GM23248 (cell line): ENCODE data around the gene BEX4. TPM values are rescaled to one million over a fixed set of nuclear protein-coding genes. Genes with fewer than 3 reads are reported as not detected.
"Not testable (repeated sequence)": the region's sequence is repeated elsewhere in the genome, so short reads cannot be mapped to it uniquely, and the experiment has no call there.

Source experiments
- DNase-seq: peaks from one replicate; pipeline ENCODE4 v3.0.0-alpha.2; 2015
- H2AFZ ChIP-seq: fragments of 200-600 bp; sonication (generic); 2 replicates; pipeline ENCODE4 v1.6.1; 2016; ENCODE audit warnings: antibody characterized with exemption
- H3F3A ChIP-seq: fragments of 200-600 bp; sonication (generic); 2 replicates; pipeline ENCODE4 v1.6.1; 2016; ENCODE audit warnings: mild to moderate bottlenecking, antibody characterized with exemption, mixed run types; ENCODE audit not compliant: insufficient read depth
- H3K27ac ChIP-seq: fragments of 200-600 bp; sonication (generic); 2 replicates; pipeline ENCODE4 v1.5.1; 2016; ENCODE audit warnings: mild to moderate bottlenecking
- H3K27me3 ChIP-seq: fragments of 200-600 bp; sonication (generic); replicated peaks from 2 replicates; pipeline ENCODE4 v1.6.1; 2016; ENCODE audit warnings: mild to moderate bottlenecking; ENCODE audit not compliant: insufficient read depth
- H3K36me3 ChIP-seq: fragments of 200-600 bp; sonication (generic); 2 replicates; pipeline ENCODE4 v1.6.1; 2016; ENCODE audit warnings: low read depth, mild to moderate bottlenecking
- H3K4me1 ChIP-seq: fragments of 200-600 bp; sonication (generic); 2 replicates; pipeline ENCODE4 v1.6.1; 2016; ENCODE audit warnings: mild to moderate bottlenecking; ENCODE audit not compliant: insufficient read depth
- H3K4me2 ChIP-seq: fragments of 200-600 bp; sonication (generic); one replicate; pipeline ENCODE4 v1.6.1; 2016; ENCODE audit warnings: mild to moderate bottlenecking; ENCODE audit not compliant: unreplicated experiment
- H3K4me3 ChIP-seq: fragments of 200-600 bp; sonication (generic); 2 replicates; pipeline ENCODE4 v1.5.1; 2016; ENCODE audit warnings: mild to moderate bottlenecking
- H3K79me2 ChIP-seq: fragments of 200-600 bp; sonication (generic); 2 replicates; pipeline ENCODE4 v1.6.1; 2016; ENCODE audit warnings: mild to moderate bottlenecking; ENCODE audit not compliant: insufficient read depth
- H3K9ac ChIP-seq: fragments of 200-600 bp; sonication (generic); 2 replicates; pipeline ENCODE4 v1.6.1; 2016; ENCODE audit warnings: mild to moderate bottlenecking
- H3K9me2 ChIP-seq: fragments of 200-600 bp; sonication (generic); 2 replicates; pipeline ENCODE4 v1.6.1; 2016; ENCODE audit warnings: mixed run types, mild to moderate bottlenecking, moderate library complexity; ENCODE audit not compliant: insufficient read depth
- H3K9me3 ChIP-seq: fragments of 200-600 bp; sonication (generic); one replicate; pipeline ENCODE4 v1.6.1; 2017; ENCODE audit warnings: low read depth
- H4K20me1 ChIP-seq: fragments of 200-600 bp; sonication (generic); 2 replicates; pipeline ENCODE4 v1.6.0; 2016; ENCODE audit not compliant: insufficient read depth
- EZH2 ChIP-seq: fragments of 200-600 bp; sonication (generic); IDR thresholded peaks from 2 replicates; pipeline ENCODE4 v1.6.1; 2018; ENCODE audit warnings: antibody characterized with exemption, mild to moderate bottlenecking; ENCODE audit not compliant: insufficient read depth, poor library complexity, severe bottlenecking
- EZH2phosphoT487 ChIP-seq: fragments of 200-600 bp; sonication (generic); IDR thresholded peaks from 2 replicates; pipeline ENCODE4 v1.6.1; 2018; ENCODE audit warnings: antibody characterized with exemption, moderate library complexity, mild to moderate bottlenecking, low read depth; ENCODE audit not compliant: insufficient read depth
- WGBS, 2 experiments: methylation state at CpG; one replicate each; pipeline ENCODE4 v1.1.6; 2015 to 2017; ENCODE audit warnings: low lambda C conversion rate in 2 of 2, low coverage in 1 of 2; ENCODE audit errors: missing lambda C conversion rate in 2 of 2; 5-methylcytosine and 5-hydroxymethylcytosine counted together
- in situ Hi-C: fragments of 300-500 bp; cut with MboI; formaldehyde crosslinking; loops from 2 replicates; pipeline ENCODE4 v1.15.0; 2020
- polyA plus RNA-seq: library from polyadenylated mRNA; unstranded; fragments of >200 nt; fragmentation: Nextera tagmentation; extraction: Ambion mirVana; gene quantifications from 2 replicates; pipeline ENCODE4 v1.2.1, GENCODE V29; 2016
- total RNA-seq: library from RNA; depleted of rRNA; stranded (reverse); fragments of >200 nt; shearing (Covaris generic); gene quantifications from 2 replicates; pipeline ENCODE4 v1.2.3, GENCODE V29; 2014

BEX4 gene
- total and polyA plus RNA-seq, 2 experiments from 2014 or later = 0.54 to 2.4 TPM

- peak; percentile 42 for DNase-seq
- Histone ChIP-seq H3F3A (no peaks in the 10 kb centered on the region), H3K4me1 (no peaks in the 10 kb centered on the region), H2AFZ (peak overlapping the region; percentile 62), H4K20me1 (no peaks in the 10 kb centered on the region), H3K36me3 (no peaks in the 10 kb centered on the region), H3K4me3 (no peak overlapping the region), H3K27ac (no peak overlapping the region; the same call in 1 of the 2 replicates), H3K9me2 (no peaks in the 10 kb centered on the region), H3K9me3 (no peaks in the 10 kb centered on the region), H3K79me2 (no peaks in the 10 kb centered on the region), H3K27me3 (no peaks in the 10 kb centered on the region), H3K4me2 (no peak overlapping the region), H3K9ac (no peak overlapping the region)
- TF ChIP-seq EZH2 (no peak), EZH2phosphoT487 (no peak)
- in situ Hi-C loops = no loop called here
- 50 to 53% methylated on average over 2 of the region's 2 CpGs for WGBS, 2 experiments
Observed at GRCh38 chrX:103197721-103198306, 17.1 kb upstream of the BEX4 start.

- H3K79me2 ChIP-seq, H4K20me1 ChIP-seq, H2AFZ ChIP-seq, H3K9me2 ChIP-seq, H3K27me3 ChIP-seq, H3K4me1 ChIP-seq, H3K9ac ChIP-seq, H3K27ac ChIP-seq, H3K4me2 ChIP-seq, H3K4me3 ChIP-seq, H3K9me3 ChIP-seq, H3F3A ChIP-seq, in situ Hi-C loops, DNase-seq, H3K36me3 ChIP-seq: not testable (repeated sequence)
- WGBS, 2 experiments = 96 to 97% methylated on average over 3 to 4 of the region's 4 CpGs
Observed at GRCh38 chrX:103198668-103199067, 16.2 kb upstream of the BEX4 start.

- Histone ChIP-seq H4K20me1 (no peaks in the 10 kb centered on the region), H3K4me2 (no peak overlapping the region), H3F3A (no peaks in the 10 kb centered on the region), H3K4me1 (no peaks in the 10 kb centered on the region), H3K27me3 (no peaks in the 10 kb centered on the region), H2AFZ (no peak overlapping the region), H3K9ac (no peak overlapping the region), H3K4me3 (no peak overlapping the region), H3K36me3 (no peaks in the 10 kb centered on the region), H3K27ac (no peak overlapping the region), H3K9me2 (no peaks in the 10 kb centered on the region), H3K9me3 (no peaks in the 10 kb centered on the region), H3K79me2 (no peaks in the 10 kb centered on the region)
- in situ Hi-C loops = loop anchor here (25.0 kb wide), 1 partner anchor 261 kb away; no protein-coding TSS in a partner anchor
- 53 to 57% methylated on average over 3 of the region's 3 CpGs for WGBS, 2 experiments
- no peak for DNase-seq
- TF ChIP-seq EZH2phosphoT487 = no peak
- TF ChIP-seq EZH2 = no peak
Observed at GRCh38 chrX:103201041-103201440, 13.9 kb upstream of the BEX4 start.

GRCh38 chrX:103210056-103210455, 4.9 kb upstream of the BEX4 start:
- no peak for DNase-seq
- Histone ChIP-seq H3K9me2 (no peaks in the 10 kb centered on the region), H3K27ac (no peak overlapping the region), H3F3A (no peaks in the 10 kb centered on the region), H3K36me3 (no peaks in the 10 kb centered on the region), H2AFZ (no peak overlapping the region), H3K27me3 (no peaks in the 10 kb centered on the region), H3K9me3 (no peaks in the 10 kb centered on the region), H3K4me1 (no peaks in the 10 kb centered on the region), H3K9ac (no peak overlapping the region), H3K4me3 (no peak overlapping the region), H3K4me2 (no peak overlapping the region), H3K79me2 (no peaks in the 10 kb centered on the region), H4K20me1 (no peaks in the 10 kb centered on the region)
- 94% methylated on average over 5 of the region's 5 CpGs for WGBS, 2 experiments
- in situ Hi-C loops = loop anchor here (25.0 kb wide), 1 partner anchor 252 kb away; no protein-coding TSS in a partner anchor
- TF ChIP-seq EZH2 (no peak), EZH2phosphoT487 (no peak)
